ENCODE data around the gene MAP2K5.

DNA sequence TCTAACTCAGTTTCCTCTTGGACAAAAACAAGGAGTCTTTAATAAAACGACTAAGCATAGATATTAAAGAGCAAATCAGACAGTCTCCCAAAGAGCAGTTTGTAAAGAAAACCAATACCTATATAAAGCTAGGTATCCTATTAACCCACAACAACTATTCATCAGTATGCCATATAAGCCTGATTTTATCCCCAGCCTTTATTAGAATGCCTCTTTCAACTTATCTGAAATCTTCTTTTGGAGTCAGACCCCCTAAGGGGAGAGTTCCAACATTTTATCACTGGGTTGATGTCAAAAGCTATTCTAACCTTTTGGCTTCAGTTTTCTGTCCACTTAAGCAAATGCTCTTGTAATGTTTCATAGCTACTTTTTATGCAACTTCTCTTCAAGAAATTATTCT is 17.8 kb downstream of the MAP2K5 start:
- no peak for TF ChIP-seq POLR2A (IDR thresholded peaks at IDR 0.05; ENCODE audit: low read length)
- no peak for TF ChIP-seq GATA1 (IDR thresholded peaks at IDR 0.05; ENCODE audit: low read depth, low read length)
